ENCODE measurements around the gene PPP1R3F. TPM values are rescaled to one million over a fixed set of nuclear protein-coding genes. Genes with fewer than 3 reads are reported as not detected.
"Not testable (repeated sequence)": the region's sequence is repeated elsewhere in the genome, so short reads cannot be mapped to it uniquely, and the experiment has no call there.

The PPP1R3F gene
- polyA plus RNA-seq, 4 donors, result 0.67 to 3.4 (median 2.3) TPM

DNA sequence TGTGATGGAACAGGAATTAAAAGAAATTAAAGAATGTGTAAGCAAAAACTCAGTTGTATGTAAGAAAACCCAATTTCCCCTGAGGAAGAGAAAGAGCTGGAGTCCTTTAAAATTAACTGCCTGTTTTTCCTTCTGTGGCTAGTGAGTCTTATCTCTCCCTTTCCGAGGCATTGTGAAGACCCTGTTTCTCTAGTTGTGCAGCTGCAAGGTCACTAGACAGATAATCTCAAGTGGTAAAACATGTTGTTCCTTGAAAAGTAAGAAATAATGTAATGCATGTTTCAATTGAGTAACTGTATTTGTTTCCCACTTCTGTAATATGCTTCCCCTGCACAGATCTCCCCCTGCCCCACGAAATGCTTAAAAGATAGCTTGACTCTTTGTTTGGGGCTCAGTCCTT, 38.2 kb downstream of the PPP1R3F start:
- not testable (repeated sequence) for DNase-seq; FAIRE-seq; H3K4me3 ChIP-seq (ENCODE audit: low read depth in 1 of 3, low read length in 3 of 3); H3K9me3 ChIP-seq (ENCODE audit: control insufficient read depth in 2 of 2, insufficient read depth in 1 of 2, low read depth in 1 of 2, low read length in 1 of 2); H3K27me3 ChIP-seq (ENCODE audit: control insufficient read depth in 3 of 3, insufficient read depth in 3 of 3, low read length in 3 of 3); H3K36me3 ChIP-seq (ENCODE audit: control insufficient read depth in 3 of 3, insufficient read depth in 2 of 3, low read depth in 1 of 3, low read length in 3 of 3); H3K27ac ChIP-seq (ENCODE audit: low read depth in 1 of 3, low read length in 2 of 3); H3K4me1 ChIP-seq (ENCODE audit: control insufficient read depth in 3 of 3, insufficient read depth in 2 of 3, low read depth in 1 of 3, low read length in 2 of 3)
- 64 to 92% (median 76%) methylated on average over 2 of the region's 2 CpGs for WGBS, 3 donors

DNA sequence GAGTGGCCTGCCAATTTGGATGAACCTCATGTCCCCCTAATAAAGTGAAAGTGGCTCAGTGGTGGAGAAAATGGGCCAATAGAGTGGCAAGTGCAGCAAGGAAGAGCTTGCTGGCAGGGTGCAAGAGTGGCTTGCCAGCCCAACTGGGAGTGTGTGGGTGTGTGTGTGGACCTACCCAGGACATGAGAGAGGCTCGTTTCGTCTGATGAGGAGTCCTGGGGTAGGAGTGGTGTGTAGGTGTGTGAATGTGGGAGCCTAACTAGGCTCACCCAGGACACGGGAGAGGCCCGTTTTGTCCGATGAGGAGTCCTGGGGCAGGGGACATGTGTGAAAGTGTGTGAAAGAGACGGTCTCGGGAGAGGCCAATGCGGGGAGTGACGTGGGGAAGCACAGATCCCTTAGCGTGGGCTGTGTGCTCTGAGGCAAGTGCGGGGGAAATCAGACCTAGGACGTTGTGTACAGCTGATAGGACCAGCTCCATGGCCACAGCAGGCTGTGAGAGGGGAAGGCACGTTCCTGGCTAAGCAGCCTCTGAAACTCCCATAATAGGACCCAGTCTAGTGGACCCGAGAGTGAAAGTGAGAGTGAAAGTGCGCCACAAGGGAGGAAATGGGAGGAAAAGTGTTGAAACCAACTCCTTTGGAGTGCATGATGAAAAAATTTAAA, 39.1 kb downstream of the PPP1R3F start:
- Histone ChIP-seq H3K27ac (ENCODE audit: low read depth in 1 of 3, low read length in 2 of 3) (peak overlapping the region in 1 of 3 donors; percentile 65), H3K27me3 (ENCODE audit: control insufficient read depth in 3 of 3, insufficient read depth in 3 of 3, low read length in 3 of 3) (no peaks in the 10 kb centered on the region), H3K4me3 (ENCODE audit: low read depth in 1 of 3, low read length in 3 of 3) (peak overlapping the region in 1 of 3 donors; percentile 8), H3K4me1 (ENCODE audit: control insufficient read depth in 3 of 3, insufficient read depth in 2 of 3, low read depth in 1 of 3, low read length in 2 of 3) (peaks cover 0 to 5% (median 0%) of the 10 kb centered on the region in 3 donors), H3K9me3 (ENCODE audit: control insufficient read depth in 2 of 2, insufficient read depth in 1 of 2, low read depth in 1 of 2, low read length in 1 of 2) (no peaks in the 10 kb centered on the region), H3K36me3 (ENCODE audit: control insufficient read depth in 3 of 3, insufficient read depth in 2 of 3, low read depth in 1 of 3, low read length in 3 of 3) (no peaks in the 10 kb centered on the region)
- 56 to 70% (median 69%) methylated on average over 15 of the region's 15 CpGs for WGBS, 3 donors
- DNase-seq, result peak; percentile 7 to 21
- no peak for FAIRE-seq

DNA sequence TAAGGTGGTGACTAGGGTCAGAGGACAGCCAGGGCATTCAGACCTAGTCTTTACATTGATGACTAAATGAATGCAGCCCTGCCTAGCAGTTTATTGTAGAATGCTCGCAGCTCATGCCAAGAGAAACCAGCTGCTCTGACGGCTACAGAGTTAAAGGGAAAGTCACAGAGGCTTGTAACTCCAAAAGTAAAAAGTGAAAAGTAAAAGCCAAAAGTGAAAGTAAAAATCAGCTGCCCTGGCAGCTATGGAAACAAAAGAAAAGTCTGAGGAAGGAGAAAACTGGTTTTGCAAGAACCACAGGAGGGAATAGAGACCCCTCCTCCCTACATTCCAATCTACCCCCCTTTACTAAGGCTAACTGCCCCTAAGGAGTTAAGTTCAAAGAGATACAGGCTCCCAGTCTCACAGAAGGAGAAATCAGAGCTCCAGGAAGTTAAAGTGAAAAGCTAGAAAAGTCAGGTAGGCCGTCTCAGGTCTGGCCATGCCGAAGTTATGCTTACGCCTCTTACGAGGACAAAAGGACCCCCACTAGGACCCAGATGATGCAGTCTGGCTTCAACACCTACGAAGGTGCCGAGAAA, 39.9 kb downstream of the PPP1R3F start:
- no peaks in the 10 kb centered on the region for H3K27me3 ChIP-seq (ENCODE audit: control insufficient read depth in 3 of 3, insufficient read depth in 3 of 3, low read length in 3 of 3)
- 9 to 15% (median 10%) methylated on average over 8 of the region's 8 CpGs for WGBS, 3 donors
- H3K36me3 ChIP-seq (ENCODE audit: control insufficient read depth in 3 of 3, insufficient read depth in 2 of 3, low read depth in 1 of 3, low read length in 3 of 3), result no peaks in the 10 kb centered on the region
- peak overlapping the region; percentile 7 to 81 (median 42) for H3K27ac ChIP-seq (ENCODE audit: low read depth in 1 of 3, low read length in 2 of 3)
- H3K4me3 ChIP-seq (ENCODE audit: low read depth in 1 of 3, low read length in 3 of 3), result peak overlapping the region in 1 of 3 donors; percentile 17
- DNase-seq, result peak; percentile 39 to 40
- peak; percentile 93 for FAIRE-seq
- peaks cover 0 to 5% (median 0%) of the 10 kb centered on the region in 3 donors for H3K4me1 ChIP-seq (ENCODE audit: control insufficient read depth in 3 of 3, insufficient read depth in 2 of 3, low read depth in 1 of 3, low read length in 2 of 3)
- no peaks in the 10 kb centered on the region for H3K9me3 ChIP-seq (ENCODE audit: control insufficient read depth in 2 of 2, insufficient read depth in 1 of 2, low read depth in 1 of 2, low read length in 1 of 2)

GRCh38 chrX:49310371-49310770, 40.8 kb downstream of the PPP1R3F start:
- H3K27ac ChIP-seq (ENCODE audit: low read depth in 1 of 3, low read length in 2 of 3), result no peak overlapping the region
- H3K9me3 ChIP-seq (ENCODE audit: control insufficient read depth in 2 of 2, insufficient read depth in 1 of 2, low read depth in 1 of 2, low read length in 1 of 2), result no peaks in the 10 kb centered on the region
- 78 to 93% (median 88%) methylated on average over 18 of the region's 18 CpGs for whole genome bisulfite sequencing, 3 donors
- no peak overlapping the region for H3K4me3 ChIP-seq (ENCODE audit: low read depth in 1 of 3, low read length in 3 of 3)
- peaks cover 0 to 5% (median 0%) of the 10 kb centered on the region in 3 donors for H3K4me1 ChIP-seq (ENCODE audit: control insufficient read depth in 3 of 3, insufficient read depth in 2 of 3, low read depth in 1 of 3, low read length in 2 of 3)
- no peaks in the 10 kb centered on the region for H3K27me3 ChIP-seq (ENCODE audit: control insufficient read depth in 3 of 3, insufficient read depth in 3 of 3, low read length in 3 of 3)
- no peak for FAIRE-seq
- H3K36me3 ChIP-seq (ENCODE audit: control insufficient read depth in 3 of 3, insufficient read depth in 2 of 3, low read depth in 1 of 3, low read length in 3 of 3), result no peaks in the 10 kb centered on the region
- DNase-seq, result no peak

DNA sequence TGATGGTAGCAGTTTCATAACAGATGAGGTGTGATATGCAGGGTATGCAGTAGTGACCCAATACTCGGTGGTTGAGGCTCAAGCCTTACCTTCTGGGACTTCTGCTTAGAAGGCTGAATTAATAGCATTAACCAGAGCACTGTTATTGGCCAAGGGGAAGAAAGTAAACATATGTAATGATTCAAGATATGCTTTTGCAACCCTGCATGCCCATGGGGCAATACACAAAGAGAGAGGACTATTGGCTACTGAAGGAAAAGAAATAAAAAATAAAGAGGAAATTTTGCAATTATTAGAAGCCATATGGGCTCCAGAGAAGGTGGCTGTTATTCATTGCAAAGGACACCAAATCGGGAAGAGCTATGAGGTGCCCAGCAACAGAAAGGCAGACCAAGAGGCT, 42.6 kb downstream of the PPP1R3F start:
- DNase-seq, result no peak
- no peaks in the 10 kb centered on the region for H3K27me3 ChIP-seq (ENCODE audit: control insufficient read depth in 3 of 3, insufficient read depth in 3 of 3, low read length in 3 of 3)
- H3K36me3 ChIP-seq (ENCODE audit: control insufficient read depth in 3 of 3, insufficient read depth in 2 of 3, low read depth in 1 of 3, low read length in 3 of 3), result no peaks in the 10 kb centered on the region
- no peak overlapping the region for H3K4me3 ChIP-seq (ENCODE audit: low read depth in 1 of 3, low read length in 3 of 3)
- no peaks in the 10 kb centered on the region for H3K9me3 ChIP-seq (ENCODE audit: control insufficient read depth in 2 of 2, insufficient read depth in 1 of 2, low read depth in 1 of 2, low read length in 1 of 2)
- peaks cover 0 to 5% (median 0%) of the 10 kb centered on the region in 3 donors for H3K4me1 ChIP-seq (ENCODE audit: control insufficient read depth in 3 of 3, insufficient read depth in 2 of 3, low read depth in 1 of 3, low read length in 2 of 3)
- H3K27ac ChIP-seq (ENCODE audit: low read depth in 1 of 3, low read length in 2 of 3), result no peak overlapping the region
- WGBS, 3 donors, result 70 to 89% (median 88%) methylated on average over 2 of the region's 2 CpGs
- no peak for FAIRE-seq

GRCh38 chrX:49316085-49316484, 46.5 kb downstream of the PPP1R3F start:
- WGBS, 3 donors, result 37 to 68% (median 51%) methylated on average over 4 of the region's 4 CpGs
- H3K27me3 ChIP-seq (ENCODE audit: control insufficient read depth in 3 of 3, insufficient read depth in 3 of 3, low read length in 3 of 3), result no peaks in the 10 kb centered on the region
- H3K4me3 ChIP-seq (ENCODE audit: low read depth in 1 of 3, low read length in 3 of 3), result no peak overlapping the region
- no peak for DNase-seq
- no peaks in the 10 kb centered on the region for H3K4me1 ChIP-seq (ENCODE audit: control insufficient read depth in 3 of 3, insufficient read depth in 2 of 3, low read depth in 1 of 3, low read length in 2 of 3)
- no peaks in the 10 kb centered on the region for H3K9me3 ChIP-seq (ENCODE audit: control insufficient read depth in 2 of 2, insufficient read depth in 1 of 2, low read depth in 1 of 2, low read length in 1 of 2)
- H3K27ac ChIP-seq (ENCODE audit: low read depth in 1 of 3, low read length in 2 of 3), result no peak overlapping the region
- no peaks in the 10 kb centered on the region for H3K36me3 ChIP-seq (ENCODE audit: control insufficient read depth in 3 of 3, insufficient read depth in 2 of 3, low read depth in 1 of 3, low read length in 3 of 3)
- no peak for FAIRE-seq

- WGBS, 3 donors, result no CpG with 5 or more reads among the region's 16 CpGs
These were observed 52.1 kb downstream of the PPP1R3F start, which contains the start of gene GAGE12J for GRCh38 chrX:49321737-49322136. TSS of gene GAGE12J (plus strand) at chrX:49322037. CDS start at chrX:49323194, 1,157 bp downstream.

GRCh38 chrX:49322266-49322665, 52.7 kb downstream of the PPP1R3F start:
- not testable (repeated sequence) for DNase-seq; H3K27ac ChIP-seq (ENCODE audit: low read depth in 1 of 3, low read length in 2 of 3); H3K27me3 ChIP-seq (ENCODE audit: control insufficient read depth in 3 of 3, insufficient read depth in 3 of 3, low read length in 3 of 3); H3K4me1 ChIP-seq (ENCODE audit: control insufficient read depth in 3 of 3, insufficient read depth in 2 of 3, low read depth in 1 of 3, low read length in 2 of 3); H3K4me3 ChIP-seq (ENCODE audit: low read depth in 1 of 3, low read length in 3 of 3); FAIRE-seq; H3K36me3 ChIP-seq (ENCODE audit: control insufficient read depth in 3 of 3, insufficient read depth in 2 of 3, low read depth in 1 of 3, low read length in 3 of 3); H3K9me3 ChIP-seq (ENCODE audit: control insufficient read depth in 2 of 2, insufficient read depth in 1 of 2, low read depth in 1 of 2, low read length in 1 of 2)
- WGBS, 3 donors, result 80% methylated on average over 1 of the region's 27 CpGs; no CpG with 5 or more reads in 2 of the 3 donors

More at GRCh38 chrX:49321737-49322136, 52.1 kb downstream of the PPP1R3F start, which contains the start of gene GAGE12J:
- not testable (repeated sequence) for H3K36me3 ChIP-seq (ENCODE audit: control insufficient read depth in 3 of 3, insufficient read depth in 2 of 3, low read depth in 1 of 3, low read length in 3 of 3); H3K9me3 ChIP-seq (ENCODE audit: control insufficient read depth in 2 of 2, insufficient read depth in 1 of 2, low read depth in 1 of 2, low read length in 1 of 2); H3K4me3 ChIP-seq (ENCODE audit: low read depth in 1 of 3, low read length in 3 of 3); H3K4me1 ChIP-seq (ENCODE audit: control insufficient read depth in 3 of 3, insufficient read depth in 2 of 3, low read depth in 1 of 3, low read length in 2 of 3); H3K27me3 ChIP-seq (ENCODE audit: control insufficient read depth in 3 of 3, insufficient read depth in 3 of 3, low read length in 3 of 3); DNase-seq; FAIRE-seq; H3K27ac ChIP-seq (ENCODE audit: low read depth in 1 of 3, low read length in 2 of 3)

Measured in small intestine (tissue), 7 donors.